Measurements from ENCODE around the gene ZNF83. TPM values are rescaled to one million over a fixed set of nuclear protein-coding genes. Genes with fewer than 3 reads are reported as not detected.
"Not testable (repeated sequence)": the region's sequence is repeated elsewhere in the genome, so short reads cannot be mapped to it uniquely, and the experiment has no call there.

The ZNF83 gene
- total RNA-seq, 1 experiment from 2014 or later = 54.6 TPM

DNA sequence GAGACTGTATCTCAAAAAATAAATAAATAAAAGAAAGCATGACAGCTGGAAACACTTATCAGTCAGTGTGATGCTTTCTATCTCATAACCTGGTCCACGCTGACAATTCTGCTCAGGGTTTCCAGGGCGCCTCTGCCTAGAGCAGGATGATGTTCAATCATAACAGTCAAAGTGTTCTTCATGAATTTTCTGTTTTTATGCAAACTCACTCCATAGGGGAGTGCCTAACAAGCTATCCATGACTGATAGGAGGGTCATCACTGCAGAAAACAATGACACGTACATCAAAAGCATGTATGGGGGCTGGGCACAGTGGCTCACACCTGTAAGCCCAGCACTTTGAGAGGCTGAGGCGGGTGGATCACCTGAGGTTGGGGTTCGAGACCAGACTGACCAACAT, 41.4 kb upstream of the ZNF83 start:
- no peaks in the 10 kb centered on the region for H3K4me1 ChIP-seq (replicated peaks; ENCODE audit: insufficient read depth)
- H3K9me3 ChIP-seq (ENCODE audit: insufficient read depth, low read depth) = peaks cover 8% of the 10 kb centered on the region; the same call in 1 of the 2 replicates
- H3K9me2 ChIP-seq (ENCODE audit: insufficient read depth) = no peaks in the 10 kb centered on the region
- CTCF ChIA-PET = no interaction called here
- H3K4me3 ChIP-seq = no peak overlapping the region
- POLR2A ChIA-PET (ENCODE audit: unreplicated experiment) = no interaction called here
- no peak overlapping the region for H3K4me2 ChIP-seq
- peaks cover 17% of the 10 kb centered on the region for H3K36me3 ChIP-seq (ENCODE audit: low read depth)
- no TSS peak for BruUV-seq (replicated peaks)
- TF ChIP-seq EZH2 (IDR thresholded peaks at IDR 0.05; ENCODE audit: low read depth) = no peak
- TF ChIP-seq, protein P1, sequence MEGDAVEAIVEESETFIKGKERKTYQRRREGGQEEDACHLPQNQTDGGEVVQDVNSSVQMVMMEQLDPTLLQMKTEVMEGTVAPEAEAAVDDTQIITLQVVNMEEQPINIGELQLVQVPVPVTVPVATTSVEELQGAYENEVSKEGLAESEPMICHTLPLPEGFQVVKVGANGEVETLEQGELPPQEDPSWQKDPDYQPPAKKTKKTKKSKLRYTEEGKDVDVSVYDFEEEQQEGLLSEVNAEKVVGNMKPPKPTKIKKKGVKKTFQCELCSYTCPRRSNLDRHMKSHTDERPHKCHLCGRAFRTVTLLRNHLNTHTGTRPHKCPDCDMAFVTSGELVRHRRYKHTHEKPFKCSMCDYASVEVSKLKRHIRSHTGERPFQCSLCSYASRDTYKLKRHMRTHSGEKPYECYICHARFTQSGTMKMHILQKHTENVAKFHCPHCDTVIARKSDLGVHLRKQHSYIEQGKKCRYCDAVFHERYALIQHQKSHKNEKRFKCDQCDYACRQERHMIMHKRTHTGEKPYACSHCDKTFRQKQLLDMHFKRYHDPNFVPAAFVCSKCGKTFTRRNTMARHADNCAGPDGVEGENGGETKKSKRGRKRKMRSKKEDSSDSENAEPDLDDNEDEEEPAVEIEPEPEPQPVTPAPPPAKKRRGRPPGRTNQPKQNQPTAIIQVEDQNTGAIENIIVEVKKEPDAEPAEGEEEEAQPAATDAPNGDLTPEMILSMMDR (conservative IDR thresholded peaks at IDR 0.05) = no peak
- H4K20me1 ChIP-seq (ENCODE audit: insufficient read depth) = no peaks in the 10 kb centered on the region
- H2AFZ ChIP-seq = no peak overlapping the region
- no peaks in the 10 kb centered on the region for H3K27me3 ChIP-seq (ENCODE audit: insufficient read depth, low read depth)
- DNase-seq = no peak
- H3K27ac ChIP-seq = no peak overlapping the region
- intact Hi-C loops (cut with micrococcal nuclease; ENCODE audit: unreplicated experiment) = no loop called here
- peaks cover 5% of the 10 kb centered on the region for H3K79me2 ChIP-seq (ENCODE audit: low read depth)
- no peaks in the 10 kb centered on the region for H3F3A ChIP-seq (ENCODE audit: insufficient read depth, low read depth)

DNA sequence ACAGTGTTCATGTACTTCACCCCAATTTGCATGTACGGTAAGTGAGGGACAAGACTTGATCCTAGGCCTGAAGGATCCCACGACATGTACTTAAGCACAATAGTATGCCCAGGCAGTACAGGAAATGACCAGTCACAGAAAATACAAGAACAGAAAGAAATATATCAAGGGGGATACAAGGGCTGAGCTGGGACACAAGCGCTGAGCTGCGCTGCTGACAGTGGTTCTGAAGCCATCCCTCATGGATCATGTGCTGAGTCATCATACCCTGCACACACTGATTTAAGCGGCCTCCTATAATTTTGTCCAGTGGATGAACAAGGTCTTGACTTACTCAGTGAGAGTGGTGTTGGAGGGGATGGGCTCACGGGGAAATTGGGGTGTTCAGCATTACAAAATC, 37.1 kb upstream of the ZNF83 start:
- intact Hi-C loops (cut with micrococcal nuclease; ENCODE audit: unreplicated experiment); H3K27ac ChIP-seq; H3K4me1 ChIP-seq (replicated peaks; ENCODE audit: insufficient read depth); DNase-seq; H2AFZ ChIP-seq; POLR2A ChIA-PET (ENCODE audit: unreplicated experiment); H3K4me3 ChIP-seq; BruUV-seq (replicated peaks); H3F3A ChIP-seq (ENCODE audit: insufficient read depth, low read depth); CTCF ChIA-PET; H4K20me1 ChIP-seq (ENCODE audit: insufficient read depth); H3K4me2 ChIP-seq; H3K27me3 ChIP-seq (ENCODE audit: insufficient read depth, low read depth); H3K9me2 ChIP-seq (ENCODE audit: insufficient read depth): not testable (repeated sequence)
- Histone ChIP-seq H3K79me2 (ENCODE audit: low read depth) (peaks cover 18% of the 10 kb centered on the region), H3K9me3 (ENCODE audit: insufficient read depth, low read depth) (peaks cover 30% of the 10 kb centered on the region), H3K36me3 (ENCODE audit: low read depth) (peaks cover 31% of the 10 kb centered on the region)

DNA sequence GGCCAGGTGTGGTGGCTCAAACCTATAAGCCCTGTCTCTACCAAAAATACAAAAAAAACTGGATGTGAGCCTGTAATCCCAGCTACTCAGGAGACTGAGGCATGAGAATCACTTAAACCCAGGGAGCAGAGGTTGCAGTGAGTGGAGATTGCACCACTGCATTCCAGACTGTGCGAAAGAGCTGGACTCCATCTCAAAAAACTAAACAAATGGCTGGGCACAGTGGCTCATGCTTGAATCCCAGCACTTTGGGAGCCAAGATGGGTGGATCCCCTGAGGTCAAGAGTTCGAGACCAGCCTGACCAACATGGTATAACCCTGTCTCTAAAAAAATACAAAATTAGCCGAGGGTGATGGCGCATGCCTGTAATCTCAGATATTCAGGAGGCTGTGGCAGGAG, 34.9 kb upstream of the ZNF83 start:
- H3K79me2 ChIP-seq (ENCODE audit: low read depth) = peaks cover 18% of the 10 kb centered on the region
- no peaks in the 10 kb centered on the region for H4K20me1 ChIP-seq (ENCODE audit: insufficient read depth)
- H3K27me3 ChIP-seq (ENCODE audit: insufficient read depth, low read depth) = no peaks in the 10 kb centered on the region
- H3K4me3 ChIP-seq = no peak overlapping the region
- DNase-seq = no peak
- ChIA-PET POLR2A (ENCODE audit: unreplicated experiment) (no interaction called here), CTCF (interaction anchor here (0.7 kb wide), 1 partner anchor 66 kb away, joined by 3 read pairs; no protein-coding TSS in a partner anchor)
- H3K36me3 ChIP-seq (ENCODE audit: low read depth) = peaks cover 26% of the 10 kb centered on the region
- BruUV-seq (replicated peaks) = no TSS peak
- H3K4me2 ChIP-seq = no peak overlapping the region
- H2AFZ ChIP-seq = no peak overlapping the region
- H3K27ac ChIP-seq = no peak overlapping the region
- intact Hi-C loops (cut with micrococcal nuclease; ENCODE audit: unreplicated experiment) = no loop called here
- no peaks in the 10 kb centered on the region for H3K4me1 ChIP-seq (replicated peaks; ENCODE audit: insufficient read depth)
- peaks cover 33% of the 10 kb centered on the region for H3K9me3 ChIP-seq (ENCODE audit: insufficient read depth, low read depth)
- peaks cover 16% of the 10 kb centered on the region; the same call in 1 of the 2 replicates for H3F3A ChIP-seq (ENCODE audit: insufficient read depth, low read depth)
- TF ChIP-seq, protein P1 (conservative IDR thresholded peaks at IDR 0.05) = no peak
- TF ChIP-seq EZH2 (IDR thresholded peaks at IDR 0.05; ENCODE audit: low read depth) = no peak
- H3K9me2 ChIP-seq (ENCODE audit: insufficient read depth) = no peaks in the 10 kb centered on the region

DNA sequence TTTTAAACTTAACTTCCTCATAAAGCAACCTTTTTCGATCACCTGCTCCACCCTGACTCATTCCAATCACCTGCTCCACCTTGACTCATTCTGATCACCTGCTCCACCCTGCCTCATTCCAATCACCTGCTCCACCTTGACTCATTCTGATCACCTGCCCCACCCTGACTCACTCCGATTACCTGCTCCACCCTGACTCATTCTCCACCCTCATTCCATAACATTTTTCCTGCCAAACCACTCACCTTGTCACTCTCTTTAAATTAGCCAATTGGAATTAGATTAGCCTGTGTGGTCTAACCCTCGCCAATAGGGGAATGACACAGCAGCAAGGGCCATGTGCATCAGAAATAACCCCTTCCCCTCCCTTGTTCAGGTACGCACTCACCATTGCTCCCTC, 31.9 kb upstream of the ZNF83 start:
- TF ChIP-seq, protein P1 (conservative IDR thresholded peaks at IDR 0.05) = no peak
- TF ChIP-seq EZH2 (IDR thresholded peaks at IDR 0.05; ENCODE audit: low read depth) = no peak
- no peaks in the 10 kb centered on the region for H3K9me2 ChIP-seq (ENCODE audit: insufficient read depth)
- no peaks in the 10 kb centered on the region for H3K27me3 ChIP-seq (ENCODE audit: insufficient read depth, low read depth)
- no peak overlapping the region for H3K4me2 ChIP-seq
- H3F3A ChIP-seq (ENCODE audit: insufficient read depth, low read depth) = peaks cover 16% of the 10 kb centered on the region; the same call in 1 of the 2 replicates
- ChIA-PET POLR2A (ENCODE audit: unreplicated experiment) (no interaction called here), CTCF (no interaction called here)
- H3K9me3 ChIP-seq (ENCODE audit: insufficient read depth, low read depth) = peaks cover 31% of the 10 kb centered on the region
- H3K36me3 ChIP-seq (ENCODE audit: low read depth) = peaks cover 24% of the 10 kb centered on the region
- peaks cover 18% of the 10 kb centered on the region for H3K79me2 ChIP-seq (ENCODE audit: low read depth)
- peaks cover 7% of the 10 kb centered on the region for H3K4me1 ChIP-seq (replicated peaks; ENCODE audit: insufficient read depth)
- BruUV-seq (replicated peaks) = no TSS peak
- H3K27ac ChIP-seq = peak overlapping the region; percentile 67
- peak; percentile 24 to 80 for DNase-seq
- no peak overlapping the region for H2AFZ ChIP-seq
- no peak overlapping the region for H3K4me3 ChIP-seq
- intact Hi-C loops (cut with micrococcal nuclease; ENCODE audit: unreplicated experiment) = no loop called here
- H4K20me1 ChIP-seq (ENCODE audit: insufficient read depth) = no peaks in the 10 kb centered on the region
